ENCODE results near the gene TYW1B. TPM values are rescaled to one million over a fixed set of nuclear protein-coding genes. Genes with fewer than 3 reads are reported as not detected.
A peak's percentile ranks its signal among the peaks of the same experiment; 100 is the strongest.
"Not testable (repeated sequence)": the region's sequence is repeated elsewhere in the genome, so short reads cannot be mapped to it uniquely, and the experiment has no call there.

TYW1B gene
- total RNA-seq, 1 donor from 2014 or later: not detected

DNA sequence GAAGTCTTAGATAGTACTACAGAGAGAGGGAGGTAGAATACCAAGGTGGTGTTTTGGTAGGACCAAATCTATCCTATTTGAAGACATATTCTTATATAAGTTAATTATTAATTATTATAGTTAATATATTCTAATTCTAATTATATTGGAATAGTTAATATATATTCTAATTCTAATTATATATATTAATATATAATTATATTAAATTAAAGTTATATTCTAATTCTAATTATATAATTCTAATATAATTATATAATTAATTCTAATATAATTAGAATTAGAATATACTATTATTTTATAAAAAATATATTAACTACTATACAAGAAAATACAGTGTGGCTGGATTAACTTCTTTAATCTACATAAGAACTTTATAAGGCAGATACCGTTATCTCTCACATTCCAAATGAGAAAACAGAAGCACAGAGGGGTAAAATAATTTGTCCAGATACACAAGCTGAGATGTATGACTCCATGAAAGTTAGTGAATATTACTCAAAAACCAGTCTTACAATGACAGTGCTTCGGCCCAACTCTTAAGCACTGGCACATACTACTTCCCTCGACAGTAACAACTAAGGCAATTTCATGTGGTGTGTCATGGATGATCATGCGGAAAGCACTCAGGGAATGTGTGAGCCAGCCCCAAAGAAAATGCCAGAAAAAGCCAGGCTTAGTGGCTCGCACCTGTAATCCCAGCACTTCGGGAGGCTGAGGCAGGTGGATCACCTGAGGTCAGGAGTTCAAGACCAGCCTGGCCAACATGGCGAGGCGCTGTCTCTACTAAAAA, 42.6 kb downstream of the TYW1B start:
- Histone ChIP-seq H3K4me1 (peaks cover 0 to 6% of the 10 kb centered on the region in 2 donors), H3K9me3 (no peaks in the 10 kb centered on the region), H3K4me3 (no peak overlapping the region), H3K27me3 (no peaks in the 10 kb centered on the region), H3K36me3 (no peaks in the 10 kb centered on the region), H3K27ac (peak overlapping the region in 1 of 2 donors; percentile 45)
- intact Hi-C loops (cut with DNase I): no loop called here
- TF ChIP-seq, protein P1, sequence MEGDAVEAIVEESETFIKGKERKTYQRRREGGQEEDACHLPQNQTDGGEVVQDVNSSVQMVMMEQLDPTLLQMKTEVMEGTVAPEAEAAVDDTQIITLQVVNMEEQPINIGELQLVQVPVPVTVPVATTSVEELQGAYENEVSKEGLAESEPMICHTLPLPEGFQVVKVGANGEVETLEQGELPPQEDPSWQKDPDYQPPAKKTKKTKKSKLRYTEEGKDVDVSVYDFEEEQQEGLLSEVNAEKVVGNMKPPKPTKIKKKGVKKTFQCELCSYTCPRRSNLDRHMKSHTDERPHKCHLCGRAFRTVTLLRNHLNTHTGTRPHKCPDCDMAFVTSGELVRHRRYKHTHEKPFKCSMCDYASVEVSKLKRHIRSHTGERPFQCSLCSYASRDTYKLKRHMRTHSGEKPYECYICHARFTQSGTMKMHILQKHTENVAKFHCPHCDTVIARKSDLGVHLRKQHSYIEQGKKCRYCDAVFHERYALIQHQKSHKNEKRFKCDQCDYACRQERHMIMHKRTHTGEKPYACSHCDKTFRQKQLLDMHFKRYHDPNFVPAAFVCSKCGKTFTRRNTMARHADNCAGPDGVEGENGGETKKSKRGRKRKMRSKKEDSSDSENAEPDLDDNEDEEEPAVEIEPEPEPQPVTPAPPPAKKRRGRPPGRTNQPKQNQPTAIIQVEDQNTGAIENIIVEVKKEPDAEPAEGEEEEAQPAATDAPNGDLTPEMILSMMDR (IDR thresholded peaks at IDR 0.05): no peak
- DNase-seq (ENCODE audit: low spot score in 2 of 2): no peak

DNA sequence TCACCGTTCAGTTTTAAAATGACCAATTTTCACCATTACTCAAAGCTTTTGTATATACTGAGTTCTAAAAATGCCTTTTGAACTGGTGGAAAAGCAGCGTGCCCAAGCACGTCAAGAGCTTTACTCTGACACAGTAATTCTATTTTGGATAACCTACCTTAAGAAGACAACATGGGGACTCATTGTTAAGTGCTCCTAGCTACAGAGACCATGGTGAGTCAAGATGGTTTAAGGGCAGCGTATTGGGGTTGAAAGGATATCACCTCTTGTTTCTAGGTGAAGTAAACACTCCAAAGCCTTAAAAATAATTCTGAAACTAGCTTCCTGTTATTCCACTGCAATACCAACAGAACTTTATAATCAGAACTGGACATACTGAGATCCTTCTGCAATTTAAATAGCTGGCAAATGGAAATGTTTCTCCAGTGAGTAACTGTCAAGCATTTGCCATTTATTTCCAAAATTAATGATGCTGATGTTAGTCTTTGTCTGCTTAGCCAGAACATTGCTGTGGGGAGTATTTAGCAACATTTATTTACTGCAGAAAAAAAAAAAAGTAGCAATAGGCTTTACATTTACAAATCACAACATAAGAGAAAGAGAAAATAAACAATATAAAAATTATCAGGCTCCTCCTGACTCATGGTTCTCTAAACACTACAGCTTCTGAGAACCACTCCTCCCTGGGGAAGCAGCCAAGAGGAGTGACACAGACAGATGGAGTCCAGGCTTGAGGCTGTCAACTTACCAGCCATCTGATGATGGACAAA, 44.2 kb downstream of the TYW1B start:
- H3K36me3 ChIP-seq; H3K9me3 ChIP-seq; H3K4me3 ChIP-seq; H3K27me3 ChIP-seq; intact Hi-C loops (cut with DNase I); H3K4me1 ChIP-seq: not testable (repeated sequence)
- H3K27ac ChIP-seq: peak overlapping the region; percentile 45 to 47
- peak in 1 of 2 donors; percentile 68 for DNase-seq (ENCODE audit: low spot score in 2 of 2)

DNA sequence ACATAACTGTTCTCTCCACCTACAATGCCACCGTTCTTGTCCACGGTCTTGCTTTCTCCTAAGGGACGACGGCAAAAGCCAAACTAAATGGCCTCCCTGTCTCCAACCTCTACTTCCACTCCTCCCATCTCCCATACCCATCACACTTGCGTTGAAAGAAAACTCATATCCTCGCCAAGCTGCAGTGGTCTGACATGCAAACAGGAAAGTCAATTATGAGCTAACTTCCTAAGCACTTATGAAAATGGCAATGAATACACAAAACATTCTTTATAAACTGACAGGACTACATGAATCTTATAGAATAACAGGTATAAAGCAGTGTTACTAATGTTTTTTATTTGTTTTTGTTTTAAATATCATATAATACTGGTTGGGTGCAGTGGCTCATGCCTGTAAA, 46.4 kb downstream of the TYW1B start:
- H3K27me3 ChIP-seq: no peaks in the 10 kb centered on the region
- no peak overlapping the region for H3K4me3 ChIP-seq
- no peaks in the 10 kb centered on the region for H3K9me3 ChIP-seq
- DNase-seq (ENCODE audit: low spot score in 2 of 2): no peak
- H3K27ac ChIP-seq: no peak overlapping the region
- peaks cover 0 to 6% of the 10 kb centered on the region in 2 donors for H3K4me1 ChIP-seq
- H3K36me3 ChIP-seq: no peaks in the 10 kb centered on the region
- intact Hi-C loops (cut with DNase I): no loop called here
- TF ChIP-seq, protein P1 (IDR thresholded peaks at IDR 0.05): no peak

DNA sequence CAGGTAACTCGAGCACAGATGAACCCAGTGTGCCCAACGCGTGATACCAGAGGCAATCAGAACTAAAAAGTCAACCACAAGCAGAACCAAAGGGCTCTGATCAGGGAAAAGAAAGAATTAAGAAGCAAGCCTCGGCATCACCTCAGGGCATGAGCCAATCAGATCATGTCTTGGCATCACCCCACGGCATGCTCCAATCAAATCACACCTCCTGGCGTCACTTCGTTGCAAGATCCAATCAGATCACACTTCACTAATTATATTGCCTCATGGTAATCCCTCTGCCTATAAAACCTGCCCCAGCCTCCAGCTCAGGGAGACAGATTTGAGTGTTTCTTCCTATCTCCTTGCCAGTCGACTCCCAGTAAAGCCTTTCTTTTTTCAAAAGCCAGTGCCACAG, 46.8 kb downstream of the TYW1B start:
- Histone ChIP-seq H3K4me1 (peaks cover 0 to 6% of the 10 kb centered on the region in 2 donors), H3K27me3 (no peaks in the 10 kb centered on the region), H3K27ac (no peak overlapping the region), H3K4me3 (no peak overlapping the region), H3K9me3 (no peaks in the 10 kb centered on the region), H3K36me3 (no peaks in the 10 kb centered on the region)
- TF ChIP-seq, protein P1 (IDR thresholded peaks at IDR 0.05): no peak
- intact Hi-C loops (cut with DNase I): no loop called here
- DNase-seq (ENCODE audit: low spot score in 2 of 2): no peak

DNA sequence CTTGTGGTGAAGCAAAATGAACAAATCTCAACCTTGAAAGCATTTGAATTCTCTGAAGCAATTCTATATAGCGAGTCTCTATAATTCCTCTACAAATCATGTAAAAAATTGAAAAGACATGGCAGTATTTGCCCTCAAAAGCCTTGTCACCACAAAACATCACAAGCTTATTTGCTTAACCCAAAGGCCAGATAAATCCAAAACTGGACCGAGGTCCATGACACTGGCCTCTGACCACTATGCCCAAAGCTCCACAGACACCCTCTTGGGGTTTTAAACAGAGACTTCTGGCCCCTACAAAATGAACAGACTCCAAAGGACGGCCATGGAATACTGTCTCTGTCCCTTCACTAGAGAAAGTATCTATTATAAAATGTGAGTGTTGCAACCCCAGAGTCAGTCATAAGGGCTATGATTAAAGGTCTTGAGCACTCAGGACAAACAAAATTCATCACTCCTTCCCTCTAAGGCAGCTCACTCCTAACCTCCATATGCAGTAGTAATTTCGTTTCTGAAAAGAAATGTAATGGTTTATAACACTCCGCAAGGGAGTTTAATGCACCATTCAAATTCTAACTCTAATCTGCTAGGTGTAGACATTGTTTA, 47.6 kb downstream of the TYW1B start:
- H3K4me3 ChIP-seq; intact Hi-C loops (cut with DNase I); H3K9me3 ChIP-seq; H3K27me3 ChIP-seq; H3K4me1 ChIP-seq; DNase-seq (ENCODE audit: low spot score in 2 of 2); H3K27ac ChIP-seq; H3K36me3 ChIP-seq: not testable (repeated sequence)

DNA sequence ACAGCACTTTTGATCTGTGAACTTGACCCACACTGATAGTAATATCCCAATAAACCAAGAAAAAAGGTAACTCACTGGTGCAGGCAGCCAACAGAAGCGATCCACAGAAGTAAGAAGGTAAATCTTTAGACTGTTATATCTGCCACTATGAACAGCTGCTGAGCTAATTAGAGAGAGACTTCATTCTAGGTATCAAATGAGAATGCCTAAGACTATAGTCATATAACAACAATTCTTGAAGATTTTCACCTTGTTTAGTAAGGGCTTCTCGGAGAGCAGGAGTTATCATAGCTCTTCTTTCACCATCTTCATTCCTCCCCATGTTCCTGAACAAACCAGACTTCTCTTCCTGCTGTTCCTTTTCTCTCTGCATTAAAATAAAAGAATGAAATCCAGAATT, 50.8 kb downstream of the TYW1B start:
- DNase-seq (ENCODE audit: low spot score in 2 of 2); H3K9me3 ChIP-seq; H3K27me3 ChIP-seq; H3K27ac ChIP-seq; H3K4me1 ChIP-seq; intact Hi-C loops (cut with DNase I); H3K4me3 ChIP-seq; H3K36me3 ChIP-seq: not testable (repeated sequence)

DNA sequence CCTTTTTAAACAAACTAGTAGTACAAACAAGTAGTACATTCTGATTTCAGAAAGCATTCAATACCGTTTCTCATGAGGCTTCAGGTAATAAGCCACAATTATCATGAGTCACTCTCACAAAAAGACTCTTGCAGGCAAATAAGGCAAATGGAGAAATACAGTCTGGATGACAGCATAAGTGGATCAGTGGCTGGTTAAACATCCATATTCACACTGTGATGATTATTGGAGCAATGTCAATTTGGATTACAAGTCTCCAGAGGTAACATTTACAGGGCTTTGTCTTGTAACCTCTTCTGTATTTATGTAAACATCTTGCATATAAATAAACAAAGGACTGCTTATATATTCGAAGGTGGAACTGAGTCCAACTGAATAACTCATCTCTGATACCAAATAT, 55.4 kb downstream of the TYW1B start:
- H3K9me3 ChIP-seq; H3K4me3 ChIP-seq; H3K4me1 ChIP-seq; intact Hi-C loops (cut with DNase I); H3K27ac ChIP-seq; H3K27me3 ChIP-seq; DNase-seq (ENCODE audit: low spot score in 2 of 2); H3K36me3 ChIP-seq: not testable (repeated sequence)

DNA sequence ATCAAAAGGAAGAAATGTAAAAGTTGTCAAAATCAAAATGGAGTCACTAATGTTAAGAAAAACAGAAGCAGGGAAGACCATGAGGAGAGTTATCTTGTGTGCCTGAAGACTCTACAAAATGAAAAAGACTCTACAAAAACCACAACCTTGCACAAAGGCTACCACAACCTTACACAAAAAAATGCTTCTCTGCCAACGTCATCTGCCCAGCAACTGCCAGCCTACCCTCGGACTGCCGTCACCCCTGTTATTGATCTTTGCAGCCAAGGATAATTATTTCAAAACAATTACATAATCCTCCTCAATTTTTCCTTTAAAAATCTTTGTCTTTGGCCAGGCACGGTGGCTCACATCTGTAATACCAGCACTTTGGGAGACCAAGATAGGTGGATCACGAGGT, 61.0 kb downstream of the TYW1B start:
- H3K4me1 ChIP-seq; H3K9me3 ChIP-seq; H3K4me3 ChIP-seq; H3K27me3 ChIP-seq; intact Hi-C loops (cut with DNase I); H3K27ac ChIP-seq; H3K36me3 ChIP-seq; DNase-seq (ENCODE audit: low spot score in 2 of 2): not testable (repeated sequence)
